ENCODE data around the gene TATDN2. TPM values are rescaled to one million over a fixed set of nuclear protein-coding genes. Genes with fewer than 3 reads are reported as not detected.
"Not testable (repeated sequence)": the region's sequence is repeated elsewhere in the genome, so short reads cannot be mapped to it uniquely, and the experiment has no call there.

Gene TATDN2
- total RNA-seq, 2 experiments from 2014 or later, result 58.4 to 61.2 TPM

- ChIA-PET CTCF (interaction anchor here (0.7 to 1.9 kb wide), 3 partner anchors 20 to 118 kb away, joined by 3 to 4 read pairs (median 3); partner anchors contain the start of gene TATDN2), POLR2A (interaction anchor here (0.6 kb wide), 1 partner anchor 34 kb away, joined by 3 read pairs; no protein-coding TSS in a partner anchor)
These were observed 35.4 kb downstream of the TATDN2 start for GRCh38 chr3:10283638-10284037.

DNA sequence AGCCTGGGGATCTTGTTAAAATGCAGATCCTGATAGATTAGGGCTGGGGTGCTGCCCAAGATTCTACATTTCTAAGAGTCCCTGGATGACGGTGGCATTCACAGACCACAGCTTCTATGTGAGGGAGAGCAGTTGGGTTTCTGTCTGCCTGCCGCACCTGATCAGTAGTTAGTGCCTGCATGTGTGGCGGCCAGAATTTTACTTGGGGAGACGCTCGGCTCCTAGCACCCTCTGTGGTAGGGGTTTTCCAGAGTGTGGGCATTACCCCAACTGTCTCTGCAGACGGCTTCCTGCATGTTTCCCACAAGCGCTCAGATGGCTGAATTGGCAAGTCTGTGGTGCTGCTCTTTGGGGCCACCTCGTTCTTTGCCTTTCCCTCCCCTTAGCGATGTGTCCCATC, 36.2 kb downstream of the TATDN2 start:
- ChIA-PET CTCF (interaction anchor here (1.9 kb wide), 1 partner anchor 21 kb away, joined by 4 read pairs; no protein-coding TSS in a partner anchor), POLR2A (no interaction called here)

DNA sequence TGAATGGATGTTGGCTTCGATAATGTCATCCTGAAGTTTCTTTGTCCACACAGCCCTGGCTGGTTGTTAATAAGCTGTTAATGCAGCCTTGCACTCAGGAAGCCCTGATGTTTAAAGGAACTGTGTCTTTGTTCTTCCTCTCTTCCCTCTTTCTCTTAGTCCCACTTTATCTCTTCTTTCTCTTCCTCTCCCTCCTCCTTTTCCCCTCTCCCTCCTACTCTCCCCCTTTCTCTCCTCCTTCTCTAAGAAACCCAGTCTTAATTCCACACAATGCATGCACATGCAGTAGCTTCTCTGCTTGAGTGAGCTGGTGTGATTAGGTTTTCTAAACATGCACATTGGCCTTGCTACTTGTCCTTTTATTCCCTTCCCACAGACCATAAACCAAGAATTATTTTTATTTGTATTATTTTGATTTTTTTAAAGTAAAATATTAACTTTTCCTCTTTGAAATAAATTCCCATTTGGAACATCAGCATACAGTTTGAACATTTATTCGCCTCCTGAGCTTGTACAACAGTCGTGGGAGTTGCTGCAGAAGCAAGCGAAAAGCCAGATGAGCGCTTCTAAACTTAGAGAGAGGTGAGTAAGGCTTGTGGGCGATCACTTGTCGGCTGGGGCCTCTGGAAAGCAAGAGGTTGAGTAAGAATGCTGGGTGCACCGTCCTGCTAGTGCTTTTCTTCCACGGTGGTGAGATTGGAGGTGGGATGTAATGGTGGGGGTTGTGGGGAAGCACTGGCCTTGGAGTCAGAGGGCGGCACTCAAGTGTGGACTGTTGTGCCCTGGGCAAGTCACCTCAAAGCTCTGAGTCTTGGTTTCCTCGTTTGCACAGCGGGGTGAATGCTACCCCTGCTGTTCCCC, 37.2 kb downstream of the TATDN2 start:
- ChIA-PET CTCF (interaction anchor here (2.0 kb wide), 1 partner anchor 22 kb away, joined by 4 read pairs; no protein-coding TSS in a partner anchor), POLR2A (no interaction called here)

DNA sequence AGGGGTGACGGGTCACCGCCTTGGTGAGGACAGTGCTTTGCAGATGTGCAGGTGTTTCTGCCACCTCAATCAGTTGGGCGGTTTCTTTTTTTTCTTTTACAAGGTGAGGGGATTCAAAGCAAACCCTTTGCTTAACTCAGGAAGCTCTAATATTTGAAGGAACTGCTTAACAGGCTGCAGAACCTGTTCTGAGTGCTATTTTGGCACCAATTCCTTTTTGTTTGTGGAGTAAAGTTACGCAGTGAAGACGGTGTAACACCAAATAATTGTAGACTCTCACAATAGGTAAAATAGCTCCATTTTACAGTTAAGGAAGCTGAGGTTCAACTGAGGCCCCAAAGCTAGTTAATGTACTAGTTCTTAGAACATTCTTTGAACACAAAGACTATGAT, 37.9 kb downstream of the TATDN2 start:
- CTCF ChIA-PET, result interaction anchor here (1.2 to 2.0 kb wide), 2 partner anchors 22 to 145 kb away, joined by 3 to 4 read pairs; partner anchors contain the start of gene VHL
- POLR2A ChIA-PET, result no interaction called here

DNA sequence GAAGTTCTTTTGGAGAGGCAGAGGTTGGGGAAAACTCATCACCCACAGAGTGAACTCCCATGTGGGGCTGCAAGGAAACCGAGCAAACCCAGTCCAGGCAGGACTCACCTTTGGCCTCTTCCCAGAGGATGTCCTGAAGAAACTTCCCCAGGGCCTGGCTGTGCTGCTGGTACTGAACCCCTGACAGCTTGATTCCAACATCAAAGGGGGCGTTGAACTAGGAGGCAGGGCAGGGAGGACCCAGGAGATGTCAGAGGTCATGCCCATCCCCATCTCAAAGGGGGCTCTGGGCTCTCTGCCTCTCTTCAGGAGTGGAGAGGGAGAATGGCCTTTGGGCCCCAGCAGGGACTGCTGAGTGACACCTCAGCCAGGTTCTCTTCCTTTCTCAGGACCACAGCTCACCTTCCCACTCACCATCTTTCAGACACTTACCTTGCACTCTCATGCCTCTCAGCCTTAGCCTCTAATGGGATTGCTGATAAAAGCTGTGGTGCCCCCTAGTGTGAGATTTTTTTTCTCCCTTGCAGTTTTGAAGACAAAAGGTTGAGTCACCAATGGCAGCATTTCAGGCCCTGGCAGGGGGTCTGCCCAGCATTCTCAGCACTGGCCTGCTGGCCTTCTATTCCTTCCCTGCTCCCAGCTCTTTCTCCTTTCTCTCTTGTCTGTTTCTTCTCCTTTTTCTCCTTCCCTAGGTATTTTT, 38.5 kb downstream of the TATDN2 start:
- ChIA-PET POLR2A (no interaction called here), CTCF (interaction anchor here (1.2 to 2.0 kb wide), 2 partner anchors 23 to 145 kb away, joined by 3 to 4 read pairs; partner anchors contain the start of gene VHL)

DNA sequence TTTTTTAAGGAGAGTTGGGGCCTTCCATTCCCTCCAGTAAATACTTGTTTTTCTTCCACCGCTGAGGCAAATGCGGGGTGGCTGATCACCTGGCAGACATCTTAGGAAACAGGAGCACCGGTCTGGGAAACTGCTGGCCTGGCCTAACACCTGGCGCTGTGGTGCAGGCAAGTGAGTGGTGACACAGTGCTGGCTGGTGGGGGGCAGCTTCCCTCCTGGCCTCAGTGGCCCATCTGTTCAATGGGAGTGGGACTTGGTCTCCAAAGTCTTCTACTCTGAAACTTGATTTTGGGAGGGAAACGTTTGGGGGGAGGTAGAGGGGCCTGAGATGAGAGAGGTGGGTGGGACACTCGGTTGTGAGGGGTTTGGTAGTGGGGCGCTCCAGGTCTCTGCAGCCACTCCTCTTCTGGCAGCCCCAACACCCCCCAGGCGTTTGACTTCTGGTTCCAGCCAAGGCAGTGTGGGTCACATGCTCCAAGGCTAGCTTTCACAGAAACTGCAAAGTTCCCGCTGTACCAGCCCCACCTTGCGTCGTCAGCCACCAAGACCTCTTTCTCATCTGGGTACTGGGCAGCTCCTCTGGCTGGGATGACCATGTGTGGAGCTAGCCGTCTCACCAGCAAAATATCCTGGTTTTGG, 39.8 kb downstream of the TATDN2 start:
- ChIA-PET CTCF (interaction anchor here (0.7 to 2.0 kb wide), 2 partner anchors 24 to 122 kb away, joined by 4 read pairs; no protein-coding TSS in a partner anchor), POLR2A (no interaction called here)

DNA sequence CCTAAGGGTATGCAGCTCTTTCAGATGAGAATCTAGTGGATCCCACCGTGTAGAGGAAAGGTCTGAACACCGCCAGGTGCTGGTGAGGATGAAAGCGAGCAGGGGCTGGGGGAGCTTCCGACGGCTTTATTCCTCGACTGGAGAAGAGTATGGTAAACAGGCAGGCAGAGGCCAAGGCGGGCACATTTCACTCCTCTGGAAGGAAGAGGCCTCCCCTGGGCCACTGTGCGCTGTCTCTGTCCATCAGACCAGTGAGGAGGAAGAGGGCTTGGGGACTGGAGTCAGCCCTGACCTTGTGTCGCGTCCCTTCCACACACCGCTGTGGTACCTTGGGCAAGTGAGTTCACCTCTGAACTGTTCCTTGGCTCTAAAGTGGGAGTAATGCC, 40.3 kb downstream of the TATDN2 start:
- POLR2A ChIA-PET, result no interaction called here

GRCh38 chr3:10289077-10289476, 40.8 kb downstream of the TATDN2 start:
- POLR2A ChIA-PET, result no interaction called here
- CTCF ChIA-PET, result no interaction called here

More for the DNA sequence above, 40.3 kb downstream of the TATDN2 start:
- CTCF ChIA-PET, result no interaction called here

DNA sequence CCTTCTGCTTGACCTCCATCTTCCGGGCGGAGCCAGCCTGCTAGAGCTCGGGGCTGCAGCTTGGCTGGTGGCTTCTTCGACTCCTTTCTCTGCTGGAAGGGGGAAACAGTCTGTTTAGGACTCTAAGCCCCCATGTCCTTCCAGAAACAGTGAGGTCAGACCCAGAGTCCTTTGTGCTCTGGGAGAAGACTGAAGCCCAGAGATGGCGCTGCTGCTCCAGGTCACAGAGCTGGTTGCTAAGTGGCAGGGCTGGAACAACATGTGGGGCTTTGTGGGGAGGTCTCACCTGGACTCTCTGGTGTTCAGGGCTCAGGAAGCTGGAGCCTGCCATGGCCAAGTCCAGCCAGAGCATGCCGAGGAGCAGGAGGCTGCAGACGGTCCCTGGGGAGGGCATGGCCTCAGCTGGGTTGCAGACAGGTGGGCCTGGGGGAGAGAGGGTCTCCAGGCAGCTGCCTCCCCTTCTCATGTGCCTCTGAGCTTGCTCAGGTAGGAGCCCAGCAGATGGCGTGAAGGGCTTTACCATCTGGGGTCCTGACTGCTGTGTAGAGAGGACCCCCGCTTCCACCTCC, 41.6 kb downstream of the TATDN2 start:
- ChIA-PET CTCF (no interaction called here), POLR2A (no interaction called here)

DNA sequence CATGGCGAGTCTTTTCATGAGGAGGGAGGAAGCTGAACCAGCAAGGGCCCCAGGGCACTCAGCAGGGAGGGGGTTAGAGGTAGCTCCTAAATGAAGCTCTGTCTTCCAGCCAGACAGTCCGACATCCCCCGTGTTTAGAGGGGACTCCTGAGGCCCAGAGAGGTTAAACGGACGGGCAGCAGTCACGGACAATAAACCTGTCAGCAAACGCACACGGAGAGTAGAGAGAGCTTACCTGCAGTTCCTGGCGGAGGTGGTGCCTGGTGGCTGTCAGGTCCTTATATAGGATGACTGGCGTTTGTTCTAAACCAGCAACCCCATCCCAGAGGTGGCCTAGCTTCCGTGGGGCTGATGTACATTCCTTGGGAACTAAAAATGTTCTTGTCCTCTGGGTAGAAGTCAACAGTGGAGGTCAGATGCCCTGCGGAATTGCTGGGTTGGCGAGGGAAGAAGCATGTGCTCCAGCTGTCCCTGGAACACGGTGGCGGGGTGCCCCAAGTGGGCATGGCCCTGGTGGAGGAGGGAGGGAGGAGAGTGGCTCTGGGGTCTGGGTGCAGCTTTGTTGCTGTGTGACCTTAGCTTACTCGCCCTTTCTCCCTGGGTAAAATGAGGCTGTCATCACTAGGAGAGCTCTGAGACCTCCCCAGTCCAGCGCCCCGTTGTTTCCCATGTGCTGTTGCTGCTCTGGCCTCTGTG, 42.4 kb downstream of the TATDN2 start:
- ChIA-PET POLR2A (no interaction called here), CTCF (no interaction called here)

DNA sequence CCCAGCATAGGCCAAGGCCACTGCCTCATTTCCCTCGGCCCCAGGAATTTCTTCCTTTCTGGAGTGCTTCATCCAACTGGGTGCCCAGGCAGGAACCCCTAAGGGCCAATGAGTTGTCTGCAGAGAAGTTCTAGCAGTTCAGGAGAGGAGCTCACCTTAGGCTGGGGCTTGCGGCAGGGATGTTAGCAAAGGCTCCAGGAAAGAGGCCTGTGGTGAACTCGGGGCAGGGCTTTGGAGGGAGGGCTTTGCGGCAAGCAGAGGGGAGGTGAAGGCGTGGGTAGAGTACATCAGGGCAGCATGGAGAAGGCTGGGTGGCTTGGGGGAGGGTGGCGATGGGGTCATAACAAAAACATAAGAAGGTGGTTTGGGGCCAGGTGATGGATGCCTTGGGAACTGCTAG, 43.4 kb downstream of the TATDN2 start:
- CTCF ChIA-PET, result no interaction called here
- POLR2A ChIA-PET, result no interaction called here

GRCh38 chr3:10292505-10293419, 44.5 kb downstream of the TATDN2 start, which contains the start of gene GHRL:
Gene GHRL, minus strand, starts transcription at chr3:10292947. Its CDS starts 2,767 bp downstream, at chr3:10290180.
- POLR2A ChIA-PET, result no interaction called here
- CTCF ChIA-PET, result interaction anchor here (1.1 kb wide), 1 partner anchor 188 kb away, joined by 3 read pairs; no protein-coding TSS in a partner anchor

DNA sequence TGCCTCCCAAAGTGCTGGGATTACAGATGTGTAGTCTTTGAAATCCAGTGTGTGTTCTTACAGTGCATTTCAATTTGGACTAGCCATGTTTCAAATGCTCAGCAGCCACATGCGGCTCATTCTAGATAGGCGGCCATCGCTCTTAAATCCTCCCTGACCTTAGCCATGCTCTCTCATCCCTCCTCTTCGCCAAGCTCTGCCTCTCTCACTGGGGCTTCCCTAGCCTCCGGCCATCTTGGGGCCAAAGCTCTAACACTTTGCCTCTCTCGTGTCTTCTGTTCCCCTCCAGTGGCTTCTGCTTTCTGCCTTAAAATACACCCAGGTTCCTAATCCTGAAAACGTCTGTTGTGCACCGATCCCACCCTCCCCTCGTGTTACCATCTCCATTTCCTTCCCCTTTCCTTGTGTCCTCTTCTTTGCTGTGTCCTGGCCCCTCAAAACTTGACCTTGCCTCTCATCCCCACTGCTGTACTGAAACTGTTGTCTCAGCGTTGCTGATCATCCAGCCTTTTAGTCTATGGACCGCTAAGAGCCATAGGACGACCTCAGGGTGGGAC, 45.8 kb downstream of the TATDN2 start:
- POLR2A ChIA-PET, result no interaction called here

DNA sequence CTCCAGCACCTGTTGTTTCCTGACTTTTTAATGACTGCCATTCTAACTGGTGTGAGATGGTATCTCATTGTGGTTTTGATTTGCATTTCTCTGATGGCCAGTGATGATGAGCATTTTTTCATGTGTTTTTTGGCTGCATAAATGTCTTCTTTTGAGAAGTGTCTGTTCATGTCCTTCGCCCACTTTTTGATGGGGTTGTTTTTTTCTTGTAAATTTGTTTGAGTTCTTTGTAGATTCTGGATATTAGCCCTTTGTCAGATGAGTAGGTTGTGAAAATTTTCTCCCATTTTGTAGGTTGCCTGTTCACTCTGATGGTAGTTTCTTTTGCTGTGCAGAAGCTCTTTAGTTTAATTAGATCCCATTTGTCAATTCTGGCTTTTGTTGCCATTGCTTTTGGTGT, 49.8 kb downstream of the TATDN2 start:
- POLR2A ChIA-PET, result not testable (repeated sequence)

More for the DNA sequence above, 45.8 kb downstream of the TATDN2 start:
- CTCF ChIA-PET, result no interaction called here

DNA sequence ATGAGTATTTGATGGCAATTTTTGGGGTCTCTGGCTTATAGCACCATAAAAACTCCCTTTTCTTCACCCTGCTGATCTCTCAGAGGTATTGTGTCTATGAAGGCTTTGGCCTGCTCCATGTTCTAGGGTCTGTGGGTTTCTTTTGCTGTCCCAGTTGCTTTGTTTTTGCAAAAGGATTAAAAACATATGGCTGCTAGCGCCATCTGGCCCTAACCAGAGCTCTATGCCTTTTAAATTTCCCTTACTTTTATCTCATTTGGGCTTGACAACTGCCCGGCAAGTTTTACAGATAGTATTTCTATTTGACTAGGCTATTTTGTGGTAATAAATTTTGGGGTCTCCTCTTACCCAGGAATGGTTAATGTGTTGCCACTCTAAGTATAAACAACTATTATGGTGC, 50.9 kb downstream of the TATDN2 start:
- ChIA-PET CTCF (no interaction called here), POLR2A (no interaction called here)

More for the DNA sequence above, 49.8 kb downstream of the TATDN2 start:
- CTCF ChIA-PET, result not testable (repeated sequence)

- ChIA-PET POLR2A (no interaction called here), CTCF (no interaction called here)
These were observed 51.4 kb downstream of the TATDN2 start for GRCh38 chr3:10299679-10300078.

GRCh38 chr3:10300087-10300486, 51.8 kb downstream of the TATDN2 start:
- ChIA-PET CTCF (no interaction called here), POLR2A (no interaction called here)

DNA sequence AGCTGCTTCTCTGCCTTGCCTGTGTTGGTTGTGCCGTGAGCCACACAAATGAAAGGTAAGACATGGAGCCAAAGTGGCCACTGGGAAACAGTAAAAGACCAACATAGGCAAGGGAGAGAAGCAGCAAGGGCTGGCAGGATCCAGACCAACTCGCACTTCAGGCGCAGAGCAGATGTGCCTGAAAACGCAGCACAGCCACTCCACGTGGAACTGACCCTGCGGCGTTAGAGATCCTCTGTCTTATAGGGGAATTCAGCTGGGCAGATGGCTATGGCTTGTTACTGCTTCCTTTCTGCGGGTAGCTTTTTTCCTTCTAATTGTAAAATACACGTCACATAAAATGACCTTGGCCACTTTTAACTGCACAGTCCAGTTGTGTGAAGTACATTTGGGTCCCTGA, 54.8 kb downstream of the TATDN2 start:
- ChIA-PET CTCF (no interaction called here), POLR2A (no interaction called here)
